Cardiac fibroblast (primary cell): ENCODE measurements around the gene BLACAT1.

Experiments used
- DNase-seq, 2 donors: peaks; one replicate each; pipeline versions ENCODE4 v3.0.0 to v3.0.0-alpha.2; 2010; ENCODE audit warnings: low read depth in 2 of 2
- H3K4me3 ChIP-seq, 2 donors: replicated peaks in 1 of 2; 1 replicate in 1 of 2; 2 replicates in 1 of 2; pipeline ENCODE4 v1.5.1; 2011; ENCODE audit warnings: low read depth in 2 of 2, low read length in 2 of 2, mild to moderate bottlenecking in 2 of 2, moderate library complexity in 1 of 2
- CTCF ChIP-seq: IDR thresholded peaks from one replicate; pipeline ENCODE4 v1.5.1; 2011; ENCODE audit warnings: low read depth, mild to moderate bottlenecking, low read length, inconsistent platforms

The BLACAT1 gene

GRCh38 chr1:205424901-205425600, 30.8 kb downstream of the BLACAT1 start:
- no peak for TF ChIP-seq CTCF

GRCh38 chr1:205423814-205424399, 31.9 kb downstream of the BLACAT1 start:
- H3K4me3 ChIP-seq, result no peak overlapping the region
- TF ChIP-seq CTCF, result no peak
- DNase-seq, result no peak

More at GRCh38 chr1:205424901-205425600, 30.8 kb downstream of the BLACAT1 start:
- H3K4me3 ChIP-seq, result no peak overlapping the region
- DNase-seq, result no peak

DNA sequence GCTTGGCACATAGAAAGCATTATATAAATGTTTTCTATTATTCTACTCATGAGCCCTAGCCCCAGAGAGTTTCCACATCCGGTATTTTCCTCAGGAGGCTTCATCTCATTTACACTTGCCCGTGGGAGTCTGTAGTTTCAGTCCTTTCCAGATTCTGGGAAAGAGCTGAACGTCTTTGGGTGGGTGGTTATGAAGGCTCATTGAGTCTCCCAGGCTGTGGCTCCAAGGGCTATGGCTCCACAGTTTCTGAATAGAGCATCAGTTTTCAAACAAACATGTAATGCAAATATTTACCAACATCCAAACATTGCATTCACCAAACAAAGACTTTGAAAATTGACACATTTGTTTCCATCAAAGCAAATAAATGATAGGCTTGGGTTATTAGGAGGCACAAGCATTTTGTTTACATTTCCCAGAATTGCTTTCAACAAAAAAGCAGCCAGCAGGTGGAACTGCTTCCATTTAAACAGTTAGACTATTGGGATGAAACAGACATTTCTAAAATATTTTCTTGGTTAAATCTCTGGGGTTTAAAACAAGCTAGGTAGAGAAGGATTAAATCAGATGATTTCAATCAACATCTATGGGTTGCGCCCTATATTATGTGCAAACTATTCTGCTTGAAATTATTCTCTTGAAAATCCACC, 32.7 kb downstream of the BLACAT1 start:
- H3K4me3 ChIP-seq, result no peak overlapping the region
- DNase-seq, result no peak
- no peak for TF ChIP-seq CTCF

GRCh38 chr1:205421798-205422197, 34.0 kb downstream of the BLACAT1 start, which contains the start of gene LEMD1:
LEMD1 (minus strand) TSS chr1:205422056; CDS start chr1:205420536, 1,520 bp downstream.
- DNase-seq, result no peak
- no peak for TF ChIP-seq CTCF
- H3K4me3 ChIP-seq, result no peak within 1 kb of the TSS

DNA sequence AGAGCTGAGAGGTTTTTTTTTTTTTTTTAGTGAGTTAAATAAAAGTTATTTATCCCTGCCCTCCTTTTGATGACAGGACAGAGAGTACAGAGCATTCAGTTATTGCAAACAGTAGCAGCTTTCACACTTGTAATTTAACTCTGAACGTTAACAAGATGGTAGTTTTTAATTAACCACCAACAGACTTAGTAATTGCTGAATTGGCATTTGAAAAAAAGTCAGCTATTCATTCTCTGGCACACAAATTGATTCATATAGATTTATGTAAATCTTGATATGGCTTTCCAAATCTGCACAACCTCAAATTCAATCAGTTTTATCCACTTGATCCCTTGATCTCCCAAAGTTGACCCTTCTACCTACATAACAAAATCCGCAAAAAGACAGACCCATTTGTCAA, 34.9 kb downstream of the BLACAT1 start:
- no peak for DNase-seq
- no peak overlapping the region for H3K4me3 ChIP-seq
- no peak for TF ChIP-seq CTCF

GRCh38 chr1:205417870-205418635, 37.8 kb downstream of the BLACAT1 start:
- no peak for TF ChIP-seq CTCF
- H3K4me3 ChIP-seq, result no peak overlapping the region
- no peak for DNase-seq
